GM18873 (cell line): Measurements from ENCODE around the gene MICAL3.
"Not testable (repeated sequence)": the region's sequence is repeated elsewhere in the genome, so short reads cannot be mapped to it uniquely, and the experiment has no call there.

Source experiments
- ATAC-seq: cut with Tn5 transposase; IDR thresholded peaks from one replicate; pipeline ENCODE4 v1.9.1; 2021; ENCODE audit warnings: mild to moderate bottlenecking, moderate library complexity, moderate number of reproducible peaks; ENCODE audit not compliant: unreplicated experiment, low FRiP score

Gene MICAL3

DNA sequence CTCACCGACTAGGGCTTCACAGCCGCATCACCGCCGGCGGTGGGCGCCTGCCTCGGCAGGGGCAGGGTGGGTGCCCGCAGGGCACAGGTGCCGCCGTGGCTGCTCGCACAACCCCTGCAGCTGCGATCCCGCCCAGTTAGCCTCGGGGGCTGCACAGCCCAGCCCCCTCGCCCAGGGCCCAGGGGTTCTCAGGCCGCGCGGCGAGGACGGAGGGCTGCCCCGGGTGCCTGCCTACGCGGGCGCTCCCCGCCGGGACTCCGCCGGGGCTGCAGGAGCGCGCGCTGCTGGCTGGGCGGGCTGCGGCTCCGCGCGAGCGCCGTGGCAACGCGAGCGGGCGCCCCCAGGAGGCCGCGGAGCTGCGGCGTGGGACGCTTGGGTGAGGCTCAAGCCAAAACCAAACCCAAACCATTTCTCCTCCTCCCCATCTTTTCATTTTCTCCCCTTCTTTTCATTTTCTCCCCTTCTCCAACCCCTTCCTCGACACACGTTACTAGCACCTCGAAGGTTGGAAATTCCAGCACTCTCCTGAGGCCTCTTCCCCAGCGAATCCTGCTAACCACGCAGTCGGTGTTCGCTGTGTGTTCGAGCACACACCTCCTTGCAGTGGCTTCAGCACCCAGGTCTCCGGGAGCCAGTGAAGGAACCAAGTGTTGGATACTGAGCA is at the start of gene MICAL3:
TSS of gene MICAL3 (minus strand) at position 286 of the 664 bp plus-strand sequence. CDS start 117,749 bp downstream, outside the sequence.
- ATAC-seq, result no peak

DNA sequence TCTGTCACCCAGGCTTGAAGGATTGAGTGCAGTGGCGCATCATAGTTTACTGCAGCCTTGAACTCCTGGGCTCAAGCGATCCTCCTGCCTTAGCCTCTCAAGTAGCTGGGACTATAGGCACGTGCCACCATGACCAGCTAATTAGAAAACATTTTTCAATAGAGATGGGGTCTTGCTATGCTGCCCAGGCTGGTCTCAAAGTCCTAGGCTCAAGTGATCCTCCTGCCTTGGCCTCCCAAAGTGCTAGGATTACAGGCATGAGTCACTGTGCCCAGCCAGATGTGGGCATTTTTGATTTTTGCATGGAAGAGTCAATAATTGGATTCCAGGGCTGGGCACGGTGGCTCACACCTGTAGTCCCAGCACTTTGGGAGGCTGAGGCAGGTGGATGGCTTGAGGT is 49.6 kb upstream of the MICAL3 start:
- not testable (repeated sequence) for ATAC-seq

- no peak for ATAC-seq
Observed at GRCh38 chr22:18073467-18073866, 49.1 kb upstream of the MICAL3 start.

- ATAC-seq, result no peak
Observed at GRCh38 chr22:18071968-18072310, 47.6 kb upstream of the MICAL3 start.

DNA sequence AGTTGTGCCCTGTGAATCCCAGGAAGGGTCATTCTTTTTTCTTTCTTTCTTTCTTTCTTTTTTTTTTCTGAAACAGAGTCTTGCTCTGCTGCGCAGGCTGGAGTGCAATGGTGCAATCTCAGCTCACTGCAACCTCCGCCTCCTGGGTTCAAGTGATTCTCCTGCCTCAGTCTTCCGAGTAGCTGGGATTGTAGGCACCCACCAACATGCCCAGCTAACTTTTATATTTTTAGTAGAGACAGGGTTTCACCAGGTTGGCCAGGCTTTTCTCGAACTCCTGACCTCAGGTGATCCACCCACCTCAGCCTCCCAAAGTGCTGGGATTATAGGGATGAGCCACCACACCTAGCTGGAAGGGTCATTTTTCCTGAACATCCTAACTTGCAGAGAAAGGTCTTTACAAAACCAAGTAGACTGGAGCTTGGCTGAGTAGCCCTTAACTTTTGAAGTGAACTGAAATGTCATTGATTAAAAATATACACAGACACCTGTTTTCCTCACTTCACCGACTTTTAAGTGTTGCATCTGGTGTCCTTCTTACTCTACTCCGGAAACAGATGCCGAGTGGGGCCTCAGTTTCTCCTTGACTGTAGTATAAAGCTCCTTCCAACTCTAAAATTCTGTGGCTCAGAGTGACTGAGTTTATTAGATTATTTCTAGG is 47.1 kb upstream of the MICAL3 start:
- not testable (repeated sequence) for ATAC-seq

GRCh38 chr22:18070556-18071306 is 46.4 kb upstream of the MICAL3 start:
- ATAC-seq, result no peak

DNA sequence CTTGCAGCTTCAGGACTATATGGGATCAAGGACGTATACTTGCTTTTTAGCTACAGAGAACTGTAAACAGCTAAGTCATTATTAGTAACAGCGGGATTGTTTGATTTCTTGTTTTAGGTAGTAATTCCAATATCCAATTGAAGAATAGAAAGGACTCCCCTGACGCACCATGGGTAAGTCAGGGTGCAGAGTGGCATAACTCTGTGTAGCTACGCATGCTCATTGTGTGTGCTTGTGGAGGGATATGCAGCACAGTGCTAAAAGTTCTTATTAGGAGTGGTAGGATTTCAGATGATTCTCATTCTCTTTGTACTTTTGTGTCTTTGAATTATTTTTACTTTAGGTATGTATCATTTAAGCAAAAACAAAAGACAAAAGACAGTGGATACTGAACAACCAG is 45.7 kb upstream of the MICAL3 start:
- no peak for ATAC-seq

GRCh38 chr22:18069041-18069440 is 44.7 kb upstream of the MICAL3 start:
- ATAC-seq, result no peak

- ATAC-seq, result no peak
Observed at GRCh38 chr22:18068381-18068988, 44.1 kb upstream of the MICAL3 start.

- ATAC-seq, result no peak
Observed at GRCh38 chr22:18067548-18068341, 43.4 kb upstream of the MICAL3 start.

DNA sequence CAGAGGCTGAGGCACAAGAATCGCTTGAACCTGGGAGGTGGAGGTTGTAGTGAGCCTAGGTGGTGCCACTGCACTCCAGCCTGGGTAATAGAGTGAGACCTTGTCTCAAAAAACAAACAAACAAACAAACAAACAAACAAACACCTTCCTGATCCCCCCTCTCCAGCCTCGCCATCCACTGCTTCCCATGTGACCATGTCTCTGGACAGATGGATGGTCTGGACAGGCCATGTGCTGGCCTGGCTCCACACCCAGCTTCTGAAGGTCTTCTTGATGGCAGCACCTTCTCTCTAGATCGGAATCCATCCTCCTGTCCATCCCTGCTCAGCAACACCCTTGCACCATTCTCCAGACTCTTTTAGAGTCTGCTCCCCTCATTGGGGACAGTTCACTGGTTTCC is 42.8 kb upstream of the MICAL3 start:
- ATAC-seq, result no peak

DNA sequence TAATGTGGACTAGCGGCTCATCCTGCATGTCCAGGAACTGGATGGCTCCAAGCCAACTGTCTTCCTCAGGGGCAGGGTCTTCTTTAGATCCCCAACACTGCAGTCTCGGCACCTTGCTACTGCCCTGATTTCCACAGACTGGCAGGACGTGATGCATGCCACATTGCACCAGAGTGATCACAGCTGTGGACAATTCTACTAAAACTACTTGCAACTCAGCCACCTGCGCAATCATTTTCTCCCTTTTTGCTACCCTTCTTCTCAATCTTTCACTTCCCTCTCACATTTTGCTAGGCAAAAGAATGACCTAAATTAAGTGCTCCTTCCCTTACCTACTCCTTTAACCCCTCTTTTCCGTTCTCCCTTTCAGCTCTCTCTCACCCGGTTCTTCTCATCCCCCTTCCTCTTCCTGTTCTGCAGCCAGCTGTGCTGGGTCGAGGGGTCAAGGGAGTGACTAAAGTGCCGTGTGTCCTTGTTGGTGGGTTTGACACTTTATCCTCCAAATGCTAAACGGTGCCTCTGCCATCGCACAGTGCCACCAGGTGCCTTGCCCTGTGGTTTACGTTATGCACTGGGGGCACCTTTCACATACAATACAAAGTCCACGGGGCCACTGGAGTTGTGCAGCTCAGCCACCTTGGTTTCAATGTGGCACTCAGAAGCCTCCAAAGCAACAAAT is 42.0 kb upstream of the MICAL3 start:
- no peak for ATAC-seq

GRCh38 chr22:18065256-18065655 is 40.9 kb upstream of the MICAL3 start:
- no peak for ATAC-seq

GRCh38 chr22:18064636-18065035 is 40.3 kb upstream of the MICAL3 start:
- no peak for ATAC-seq

GRCh38 chr22:18063715-18064114 is 39.4 kb upstream of the MICAL3 start:
- ATAC-seq, result not testable (repeated sequence)

- no peak for ATAC-seq
Observed at GRCh38 chr22:18063306-18063705, 38.9 kb upstream of the MICAL3 start.

DNA sequence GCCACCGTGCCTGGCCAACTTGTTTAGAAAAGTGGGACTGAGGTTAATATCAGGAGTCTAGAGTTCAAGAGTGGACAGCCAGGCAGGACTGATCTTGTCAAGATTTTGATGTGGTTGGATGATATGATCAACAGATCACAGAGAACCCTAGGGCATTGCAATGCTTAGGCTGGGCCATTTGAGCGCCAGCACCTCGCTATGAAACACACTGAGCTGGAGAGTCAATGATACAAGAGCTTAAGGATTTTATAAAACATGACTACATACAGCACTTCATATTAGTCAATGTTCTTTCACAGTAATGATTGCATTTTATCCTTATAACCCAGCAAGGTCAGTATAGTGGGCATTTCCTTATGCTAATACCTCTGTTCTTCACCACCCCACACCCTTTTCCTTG is 38.1 kb upstream of the MICAL3 start:
- ATAC-seq, result no peak

- no peak for ATAC-seq
Observed at GRCh38 chr22:18060646-18061620, 36.6 kb upstream of the MICAL3 start.

DNA sequence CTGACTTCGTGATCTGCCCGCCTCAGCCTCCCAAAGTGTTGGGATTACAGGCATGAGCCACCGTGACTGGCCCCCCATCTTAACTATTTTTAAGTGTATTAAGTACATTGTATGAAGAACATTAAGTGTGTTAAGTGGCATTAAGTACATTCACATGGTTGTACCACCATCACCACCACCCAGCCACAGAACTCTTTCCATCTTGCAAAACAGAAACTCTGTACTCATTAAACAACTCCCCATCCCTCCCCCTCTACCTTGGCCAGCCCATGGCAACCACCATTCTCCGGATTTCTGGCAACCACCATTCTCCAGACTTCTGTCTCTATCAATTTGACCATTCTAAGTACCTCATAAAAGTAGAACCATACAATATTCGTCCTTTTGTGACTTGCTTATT is 35.6 kb upstream of the MICAL3 start:
- ATAC-seq, result no peak
